Nephron progenitor cell (in vitro differentiated cells): ENCODE results near the gene TMEM87A.

Experiments
- DNase-seq: peaks from one replicate; pipeline ENCODE4 v3.0.0; 2021
- H3K27ac Mint-ChIP-seq: 2 replicates; pipeline ENCODE4 v1.8.0; 2021; ENCODE audit warnings: mild to moderate bottlenecking, moderate library complexity, mixed read lengths
- H3K27me3 Mint-ChIP-seq: 2 replicates; pipeline ENCODE4 v1.8.0; 2021; ENCODE audit warnings: mild to moderate bottlenecking, low read depth, mixed read lengths; ENCODE audit not compliant: poor library complexity
- H3K36me3 Mint-ChIP-seq: 2 replicates; pipeline ENCODE4 v1.8.0; 2021; ENCODE audit warnings: low read depth, mixed read lengths
- H3K4me1 Mint-ChIP-seq: 2 replicates; pipeline ENCODE4 v1.8.0; 2021; ENCODE audit warnings: mixed read lengths
- H3K4me3 Mint-ChIP-seq: 2 replicates; pipeline ENCODE4 v1.8.0; 2021; ENCODE audit warnings: mild to moderate bottlenecking, moderate library complexity, mixed read lengths
- H3K9me3 Mint-ChIP-seq: 2 replicates; pipeline ENCODE4 v1.8.0; 2021; ENCODE audit warnings: mild to moderate bottlenecking, moderate library complexity, mixed read lengths
- CTCF ChIP-seq: fragments of 200-600 bp; sonication (generic); IDR thresholded peaks from 2 replicates; pipeline ENCODE4 v1.5.0; 2021; ENCODE audit warnings: antibody characterized with exemption

TMEM87A gene

GRCh38 chr15:42190370-42190769, 82.9 kb downstream of the TMEM87A start:
- TF ChIP-seq CTCF, result no peak
- Mint-ChIP-seq H3K27me3 (no peaks in the 10 kb centered on the region), H3K4me1 (no peaks in the 10 kb centered on the region), H3K36me3 (peaks cover 66% of the 10 kb centered on the region), H3K4me3 (no peak overlapping the region), H3K27ac (no peak overlapping the region), H3K9me3 (peaks cover 6% of the 10 kb centered on the region)
- DNase-seq, result no peak

GRCh38 chr15:42185801-42186200, 87.4 kb downstream of the TMEM87A start:
- H3K36me3 Mint-ChIP-seq, result peaks cover 77% of the 10 kb centered on the region
- no peaks in the 10 kb centered on the region for H3K9me3 Mint-ChIP-seq
- no peaks in the 10 kb centered on the region for H3K4me1 Mint-ChIP-seq
- TF ChIP-seq CTCF, result no peak
- H3K4me3 Mint-ChIP-seq, result no peak overlapping the region
- no peaks in the 10 kb centered on the region for H3K27me3 Mint-ChIP-seq
- H3K27ac Mint-ChIP-seq, result no peak overlapping the region
- DNase-seq, result no peak

- DNase-seq, result no peak
- no peak for TF ChIP-seq CTCF
- no peaks in the 10 kb centered on the region for H3K9me3 Mint-ChIP-seq
- peaks cover 81% of the 10 kb centered on the region for H3K36me3 Mint-ChIP-seq
- H3K27ac Mint-ChIP-seq, result no peak overlapping the region
- no peaks in the 10 kb centered on the region for H3K4me1 Mint-ChIP-seq
- H3K4me3 Mint-ChIP-seq, result no peak overlapping the region
- no peaks in the 10 kb centered on the region for H3K27me3 Mint-ChIP-seq
Observed at GRCh38 chr15:42184736-42185135, 88.5 kb downstream of the TMEM87A start.

- no peak for TF ChIP-seq CTCF
- H3K36me3 Mint-ChIP-seq, result peaks cover 81% of the 10 kb centered on the region
- DNase-seq, result no peak
- H3K9me3 Mint-ChIP-seq, result no peaks in the 10 kb centered on the region
- H3K27ac Mint-ChIP-seq, result no peak overlapping the region
- no peaks in the 10 kb centered on the region for H3K27me3 Mint-ChIP-seq
- H3K4me1 Mint-ChIP-seq, result no peaks in the 10 kb centered on the region
- no peak overlapping the region for H3K4me3 Mint-ChIP-seq
Observed at GRCh38 chr15:42184296-42184695, 88.9 kb downstream of the TMEM87A start.

DNA sequence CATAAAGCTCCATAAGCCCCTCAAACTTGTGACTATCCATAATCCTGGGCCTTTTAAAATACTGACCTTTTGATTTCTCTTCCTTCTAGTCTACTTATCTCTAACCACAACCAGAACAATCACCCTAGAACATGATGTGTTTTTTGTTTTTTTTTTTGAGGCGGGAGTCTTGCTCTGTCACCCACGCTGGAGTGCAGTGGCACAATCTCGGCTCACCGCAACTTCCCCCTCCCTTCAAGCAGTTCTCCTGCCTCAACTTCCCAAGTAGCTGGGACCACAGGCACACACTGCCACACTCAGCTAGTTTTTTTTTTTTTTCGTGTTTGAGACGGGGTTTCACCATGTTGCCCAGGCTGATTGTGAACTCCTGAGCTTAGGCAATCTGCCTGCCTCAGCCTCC, 90.3 kb downstream of the TMEM87A start:
- DNase-seq, result no peak
- H3K4me1 Mint-ChIP-seq, result no peaks in the 10 kb centered on the region
- no peaks in the 10 kb centered on the region for H3K27me3 Mint-ChIP-seq
- peak overlapping the region; percentile 55 for H3K27ac Mint-ChIP-seq
- H3K4me3 Mint-ChIP-seq, result no peak overlapping the region
- no peaks in the 10 kb centered on the region for H3K9me3 Mint-ChIP-seq
- peaks cover 81% of the 10 kb centered on the region for H3K36me3 Mint-ChIP-seq
- TF ChIP-seq CTCF, result no peak

DNA sequence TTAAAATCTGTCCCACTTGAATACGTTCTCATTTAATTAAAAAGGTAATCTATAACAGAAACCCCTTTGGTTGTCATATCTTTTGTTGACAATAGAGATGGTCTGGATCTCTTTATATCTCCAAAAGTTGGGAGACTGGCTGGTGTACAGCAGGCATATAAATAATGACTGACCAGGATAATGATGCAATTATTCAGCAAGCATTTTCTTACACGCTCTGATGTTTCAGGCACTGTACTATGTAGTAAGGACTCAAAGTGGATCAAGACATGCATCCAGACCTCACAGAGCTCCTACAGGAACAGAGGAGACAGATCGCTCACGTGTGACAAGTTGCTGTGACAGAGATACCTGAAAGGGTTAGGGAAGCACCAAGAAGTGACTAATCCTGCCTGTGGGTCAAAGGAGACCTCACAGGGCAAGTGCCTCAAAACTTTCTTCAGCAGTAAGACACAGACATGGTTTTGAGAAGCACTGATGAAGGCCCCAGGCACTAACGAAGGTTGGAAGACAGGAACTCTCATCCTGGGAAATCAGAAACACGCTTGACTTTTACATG, 90.8 kb downstream of the TMEM87A start:
- no peaks in the 10 kb centered on the region for H3K9me3 Mint-ChIP-seq
- no peak overlapping the region for H3K4me3 Mint-ChIP-seq
- H3K27ac Mint-ChIP-seq, result peak overlapping the region; percentile 55
- no peak for TF ChIP-seq CTCF
- H3K36me3 Mint-ChIP-seq, result peaks cover 79% of the 10 kb centered on the region
- DNase-seq, result no peak
- H3K27me3 Mint-ChIP-seq, result no peaks in the 10 kb centered on the region
- no peaks in the 10 kb centered on the region for H3K4me1 Mint-ChIP-seq
